Erythroblast (primary cell): ENCODE results near the gene B3GNT9.

ENCODE experiments used
- GATA1 ChIP-seq: IDR thresholded peaks from 2 replicates; pipeline ENCODE4 v1.6.1; 2011; ENCODE audit warnings: low read depth, mild to moderate bottlenecking, control low read depth, low read length, moderate library complexity
- POLR2A ChIP-seq: IDR thresholded peaks from 2 replicates; pipeline ENCODE4 v1.6.1; 2011; ENCODE audit warnings: mild to moderate bottlenecking, low read length

DNA sequence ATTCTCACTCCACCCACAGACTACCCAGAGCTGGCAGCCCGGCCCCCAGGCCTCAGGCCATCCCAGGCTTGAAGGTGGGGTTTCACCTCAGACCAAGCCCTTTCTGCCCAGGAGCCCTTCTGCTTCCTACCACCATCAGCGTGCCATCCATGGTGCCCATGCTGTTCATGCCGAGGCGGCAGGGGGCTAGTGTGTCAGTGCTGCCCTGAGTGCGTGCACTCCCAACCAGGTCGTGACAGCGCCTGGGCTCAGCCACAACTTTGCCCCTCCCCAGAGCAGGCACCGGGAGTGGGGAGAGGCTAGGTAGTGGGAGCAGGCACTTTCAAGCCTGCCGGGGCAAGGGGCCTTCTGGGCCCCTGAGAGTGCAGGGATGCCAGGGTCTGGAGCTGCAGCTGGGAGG lies 8.5 kb downstream of the B3GNT9 start:
- TF ChIP-seq POLR2A (no peak), GATA1 (no peak)
